ENCODE results near the gene APBB1IP. TPM values are rescaled to one million over a fixed set of nuclear protein-coding genes. Genes with fewer than 3 reads are reported as not detected.
A peak's percentile ranks its signal among the peaks of the same experiment; 100 is the strongest.
"Not testable (repeated sequence)": the region's sequence is repeated elsewhere in the genome, so short reads cannot be mapped to it uniquely, and the experiment has no call there.

APBB1IP gene
- total RNA-seq, 4 donors from 2014 or later: 2.6 to 6.2 (median 5.1) TPM

DNA sequence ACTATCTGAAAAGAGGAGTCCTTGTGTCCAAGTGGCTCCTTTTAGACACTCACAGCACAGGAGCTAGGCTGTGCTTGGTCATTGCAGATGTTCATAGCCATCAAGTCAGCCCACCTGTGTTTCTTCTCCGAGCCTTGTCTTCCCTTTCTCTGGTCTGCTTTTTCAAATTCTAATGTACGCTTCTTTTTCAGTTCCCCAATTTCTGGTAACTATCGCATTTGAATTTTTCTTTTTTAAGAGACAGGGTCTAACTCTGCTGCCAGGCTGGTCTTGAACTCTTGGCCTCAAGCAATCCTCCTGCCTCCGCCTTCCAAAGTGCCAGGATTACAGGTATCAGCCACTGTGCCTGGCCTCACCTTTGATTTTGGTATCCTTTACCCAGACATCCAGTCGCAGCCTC is 18.9 kb downstream of the APBB1IP start:
- Histone ChIP-seq H3K4me1 (no peaks in the 10 kb centered on the region), H3K27me3 (no peaks in the 10 kb centered on the region), H3K36me3 (no peaks in the 10 kb centered on the region), H3K4me3 (no peak overlapping the region), H3K9me3 (no peaks in the 10 kb centered on the region), H3K27ac (replicated peaks in 1 of 4) (no peak overlapping the region)
- intact Hi-C loops (cut with DNase I): no loop called here
- no peak for TF ChIP-seq EP300 (IDR thresholded peaks at IDR 0.05)
- no peak for TF ChIP-seq POLR2AphosphoS5 (IDR thresholded peaks at IDR 0.05)
- no peak for TF ChIP-seq POLR2A (IDR thresholded peaks at IDR 0.05; ENCODE audit: low read depth)
- no peak for TF ChIP-seq CTCF (IDR thresholded peaks at IDR 0.05)
- 84% methylated on average over 5 of the region's 5 CpGs for WGBS
- peak; percentile 74 for DNase-seq (ENCODE audit: extremely low spot score)

- intact Hi-C loops (cut with DNase I): no loop called here
- DNase-seq (ENCODE audit: extremely low spot score): no peak
- TF ChIP-seq CTCF (IDR thresholded peaks at IDR 0.05) (no peak), EP300 (IDR thresholded peaks at IDR 0.05) (no peak), POLR2A (IDR thresholded peaks at IDR 0.05; ENCODE audit: low read depth) (no peak), POLR2AphosphoS5 (IDR thresholded peaks at IDR 0.05) (no peak)
- Histone ChIP-seq H3K4me3 (no peak overlapping the region), H3K27ac (replicated peaks in 1 of 4) (no peak overlapping the region), H3K36me3 (no peaks in the 10 kb centered on the region), H3K9me3 (no peaks in the 10 kb centered on the region), H3K27me3 (no peaks in the 10 kb centered on the region), H3K4me1 (no peaks in the 10 kb centered on the region)
- 83% methylated on average over 2 of the region's 2 CpGs for WGBS
Observed at GRCh38 chr10:26460736-26461135, 22.6 kb downstream of the APBB1IP start.

DNA sequence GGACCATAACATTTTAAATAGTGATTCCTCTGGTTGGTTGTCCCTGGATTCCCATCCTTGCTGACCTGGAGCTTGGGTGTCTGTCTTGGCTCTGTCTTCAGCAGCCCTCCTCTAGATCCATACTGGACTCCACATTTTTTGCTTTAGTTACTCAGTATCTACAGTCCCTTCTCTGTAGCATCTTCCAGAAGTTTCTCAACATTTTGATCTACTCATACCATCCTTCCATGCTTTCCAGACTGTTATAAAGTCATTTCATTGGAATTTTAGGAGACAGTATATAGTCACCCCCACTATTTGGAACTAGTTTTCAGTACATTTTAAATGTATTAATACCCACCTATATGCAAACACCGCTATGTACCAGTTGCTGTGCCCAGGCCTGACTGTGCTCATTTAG is 25.8 kb downstream of the APBB1IP start:
- Histone ChIP-seq H3K4me1 (no peaks in the 10 kb centered on the region), H3K4me3 (no peak overlapping the region), H3K27ac (replicated peaks in 1 of 4) (no peak overlapping the region), H3K36me3 (no peaks in the 10 kb centered on the region), H3K27me3 (no peaks in the 10 kb centered on the region), H3K9me3 (no peaks in the 10 kb centered on the region)
- intact Hi-C loops (cut with DNase I): no loop called here
- 96% methylated on average over 1 of the region's 1 CpG for WGBS
- DNase-seq (ENCODE audit: extremely low spot score): no peak
- no peak for TF ChIP-seq POLR2AphosphoS5 (IDR thresholded peaks at IDR 0.05)
- no peak for TF ChIP-seq EP300 (IDR thresholded peaks at IDR 0.05)
- TF ChIP-seq POLR2A (IDR thresholded peaks at IDR 0.05; ENCODE audit: low read depth): no peak
- no peak for TF ChIP-seq CTCF (IDR thresholded peaks at IDR 0.05)

- intact Hi-C loops (cut with DNase I): no loop called here
- Histone ChIP-seq H3K9me3 (no peaks in the 10 kb centered on the region), H3K27me3 (no peaks in the 10 kb centered on the region), H3K4me1 (no peaks in the 10 kb centered on the region), H3K4me3 (no peak overlapping the region), H3K36me3 (no peaks in the 10 kb centered on the region), H3K27ac (replicated peaks in 1 of 4) (no peak overlapping the region)
- TF ChIP-seq CTCF (IDR thresholded peaks at IDR 0.05) (no peak), POLR2AphosphoS5 (IDR thresholded peaks at IDR 0.05) (no peak), POLR2A (IDR thresholded peaks at IDR 0.05; ENCODE audit: low read depth) (no peak), EP300 (IDR thresholded peaks at IDR 0.05) (no peak)
- no peak for DNase-seq (ENCODE audit: extremely low spot score)
- WGBS: 76% methylated on average over 3 of the region's 3 CpGs
Observed at GRCh38 chr10:26464632-26465280, 26.6 kb downstream of the APBB1IP start.

GRCh38 chr10:26466531-26466930 is 28.4 kb downstream of the APBB1IP start:
- H3K27me3 ChIP-seq; intact Hi-C loops (cut with DNase I); H3K9me3 ChIP-seq; H3K4me3 ChIP-seq; H3K4me1 ChIP-seq; H3K36me3 ChIP-seq; H3K27ac ChIP-seq (replicated peaks in 1 of 4): not testable (repeated sequence)
- WGBS: 88% methylated on average over 6 of the region's 6 CpGs
- DNase-seq (ENCODE audit: extremely low spot score): peak; percentile 45

Data from esophagus muscularis mucosa (tissue), 4 donors.